GM12801 (cell line): ENCODE data around the gene HS3ST2.

Experiments
- CTCF ChIP-seq: IDR thresholded peaks from one replicate; pipeline ENCODE4 v1.5.1; 2011; ENCODE audit warnings: control low read depth; ENCODE audit not compliant: insufficient read length; ENCODE audit errors: extremely low read depth

HS3ST2 gene

DNA sequence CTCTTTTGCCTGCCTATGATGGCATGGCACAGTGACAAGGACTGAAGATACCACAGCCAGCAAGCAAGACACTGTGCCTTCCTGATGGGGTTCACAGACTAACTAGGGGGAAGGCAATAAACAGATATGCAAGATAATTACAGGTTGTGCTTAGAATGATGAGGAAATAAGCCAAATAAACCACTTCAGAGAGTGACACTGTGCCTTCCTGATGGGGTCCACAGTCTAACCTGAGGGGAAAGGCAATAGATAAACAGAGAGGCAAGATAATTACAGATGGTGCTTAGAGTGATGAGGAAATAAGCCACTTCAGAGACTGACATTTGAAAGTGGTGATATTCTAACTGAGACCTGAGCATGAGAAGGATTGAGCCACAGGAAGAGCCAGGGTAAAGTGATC is 84.2 kb downstream of the HS3ST2 start:
- TF ChIP-seq CTCF: no peak

DNA sequence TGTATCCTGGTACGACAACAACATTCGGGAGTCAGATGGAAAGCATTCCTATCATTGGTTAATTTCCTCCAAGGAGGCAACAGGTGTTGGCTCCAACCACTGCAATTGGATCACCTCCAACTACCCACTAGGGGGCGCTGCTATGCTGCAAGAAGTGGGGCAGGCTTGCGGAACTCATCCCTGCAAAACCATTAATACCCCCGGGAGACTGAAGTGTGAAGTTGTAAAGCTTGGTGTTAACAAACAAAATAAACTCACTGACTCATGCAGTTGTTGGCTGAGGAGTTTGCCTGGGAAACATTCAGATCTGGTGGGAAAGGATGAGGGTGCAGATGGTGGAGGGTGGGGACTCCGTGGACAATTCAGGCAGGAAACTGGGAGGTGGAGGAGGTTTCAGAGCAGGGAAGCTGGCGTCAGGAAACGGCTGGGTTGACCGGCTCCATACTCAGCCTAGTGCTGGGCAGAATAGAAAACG is 84.9 kb downstream of the HS3ST2 start:
- no peak for TF ChIP-seq CTCF

DNA sequence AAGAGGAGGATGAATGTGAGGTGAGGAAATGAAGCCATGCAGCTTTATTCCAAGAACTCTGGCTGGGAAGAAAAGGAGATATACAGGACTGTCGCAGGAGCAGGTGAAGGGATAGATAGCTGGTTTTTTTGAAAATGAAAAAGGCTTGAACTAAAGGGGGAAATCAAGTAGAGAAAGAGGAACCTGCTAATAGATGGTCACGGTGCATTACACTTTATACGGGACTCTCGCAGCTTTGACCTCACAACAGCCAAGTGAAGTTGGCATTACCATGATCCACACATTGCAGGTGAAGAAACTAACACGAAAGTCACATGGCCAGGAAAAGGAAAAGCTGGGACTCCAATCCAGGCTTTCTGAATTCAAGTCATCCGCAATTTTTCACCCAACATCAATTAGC is 86.9 kb downstream of the HS3ST2 start:
- no peak for TF ChIP-seq CTCF

- no peak for TF ChIP-seq CTCF
Measured at GRCh38 chr16:22901563-22901962, 87.6 kb downstream of the HS3ST2 start.

DNA sequence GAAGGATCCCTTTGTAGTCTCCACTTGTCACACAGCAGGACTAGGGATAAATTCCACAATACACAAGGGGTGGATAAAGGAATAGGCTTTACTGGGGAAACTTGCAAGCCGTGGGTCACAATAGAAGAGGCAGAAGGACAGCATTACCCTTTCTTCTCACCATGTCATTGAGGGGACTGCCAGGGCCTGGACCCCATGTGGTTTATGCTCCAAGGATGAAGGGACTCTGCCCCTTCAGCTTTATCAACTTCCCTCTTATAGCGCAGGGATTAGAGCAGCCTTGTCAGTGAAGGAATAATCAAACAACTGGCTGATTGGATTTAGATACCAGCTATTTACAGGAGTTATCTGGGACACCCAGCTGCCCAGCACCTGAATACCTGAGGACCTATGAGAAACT is 89.8 kb downstream of the HS3ST2 start:
- TF ChIP-seq CTCF: no peak

GRCh38 chr16:22912654-22913053 is 98.7 kb downstream of the HS3ST2 start:
- TF ChIP-seq CTCF: no peak

DNA sequence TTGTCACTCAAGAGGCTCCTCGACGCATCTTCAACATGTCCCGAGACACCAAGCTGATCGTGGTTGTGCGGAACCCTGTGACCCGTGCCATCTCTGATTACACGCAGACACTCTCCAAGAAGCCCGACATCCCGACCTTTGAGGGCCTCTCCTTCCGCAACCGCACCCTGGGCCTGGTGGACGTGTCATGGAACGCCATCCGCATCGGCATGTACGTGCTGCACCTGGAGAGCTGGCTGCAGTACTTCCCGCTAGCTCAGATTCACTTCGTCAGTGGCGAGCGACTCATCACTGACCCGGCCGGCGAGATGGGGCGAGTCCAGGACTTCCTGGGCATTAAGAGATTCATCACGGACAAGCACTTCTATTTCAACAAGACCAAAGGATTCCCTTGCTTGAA is 101.0 kb downstream of the HS3ST2 start:
- no peak for TF ChIP-seq CTCF

- TF ChIP-seq CTCF: no peak
Measured at GRCh38 chr16:22923491-22923890, 109.5 kb downstream of the HS3ST2 start.
